NCI-H1436 treated with DMSO at 0.1 percent for 48 hours (cell line): ENCODE measurements around the gene CCL20.
"Not testable (repeated sequence)": the region's sequence is repeated elsewhere in the genome, so short reads cannot be mapped to it uniquely, and the experiment has no call there.

Experiments
- DNase-seq: peaks from one replicate; lab custom pipeline; 2025; lab: John Stamatoyannopoulos, UW

CCL20 gene

GRCh38 chr2:227834423-227834822, 20.8 kb downstream of the CCL20 start:
- no peak for DNase-seq

- no peak for DNase-seq
Measured at GRCh38 chr2:227834916-227835650, 21.4 kb downstream of the CCL20 start.

- DNase-seq = not testable (repeated sequence)
Measured at GRCh38 chr2:227839339-227840129, 25.9 kb downstream of the CCL20 start.

- DNase-seq = no peak
Measured at GRCh38 chr2:227846831-227847230, 33.2 kb downstream of the CCL20 start.

GRCh38 chr2:227848146-227848545, 34.5 kb downstream of the CCL20 start:
- no peak for DNase-seq

GRCh38 chr2:227848586-227848985, 34.9 kb downstream of the CCL20 start:
- DNase-seq = no peak

GRCh38 chr2:227849906-227850305, 36.3 kb downstream of the CCL20 start:
- no peak for DNase-seq

GRCh38 chr2:227853204-227853629, 39.6 kb downstream of the CCL20 start:
- DNase-seq = no peak

GRCh38 chr2:227853765-227854271, 40.2 kb downstream of the CCL20 start:
- no peak for DNase-seq

GRCh38 chr2:227855440-227855839, 41.8 kb downstream of the CCL20 start:
- DNase-seq = no peak

- DNase-seq = no peak
Measured at GRCh38 chr2:227856697-227857096, 43.1 kb downstream of the CCL20 start.

GRCh38 chr2:227860221-227860641, 46.6 kb downstream of the CCL20 start:
- no peak for DNase-seq

- DNase-seq = no peak
Measured at GRCh38 chr2:227861011-227861410, 47.4 kb downstream of the CCL20 start.

GRCh38 chr2:227862227-227862740, 48.6 kb downstream of the CCL20 start:
- DNase-seq = no peak

GRCh38 chr2:227862741-227863588, 49.3 kb downstream of the CCL20 start:
- no peak for DNase-seq

- no peak for DNase-seq
Measured at GRCh38 chr2:227864161-227864756, 50.6 kb downstream of the CCL20 start.

GRCh38 chr2:227865291-227865690, 51.6 kb downstream of the CCL20 start:
- DNase-seq = no peak
